Stimulated activated naive CD8-positive, alpha-beta T cell treated with anti-CD3 and anti-CD28 coated beads, Interleukin-15, amount 100 ng/mL, for 72 hours (primary cell): ENCODE data around the gene RGS19.

ENCODE experiments used
- ATAC-seq: fragments of 150-1000 bp; cut with Tn5 transposase; 2 replicates; pipeline ENCODE4 v1.10.0; 2021; ENCODE audit warnings: mild to moderate bottlenecking, moderate library complexity
- DNase-seq, 2 donors: peaks; one replicate each; pipeline ENCODE4 v3.0.0; 2021 to 2022
- H3K27ac Mint-ChIP-seq, 2 donors: one replicate each; pipeline ENCODE4 v1.8.0; 2022; ENCODE audit warnings: mild to moderate bottlenecking in 2 of 2, mixed read lengths in 2 of 2, moderate library complexity in 2 of 2
- H3K27me3 Mint-ChIP-seq: one replicate; pipeline ENCODE4 v1.8.0; 2022; ENCODE audit warnings: mixed read lengths
- H3K4me1 Mint-ChIP-seq: one replicate; pipeline ENCODE4 v1.8.0; 2022; ENCODE audit warnings: mild to moderate bottlenecking, mixed read lengths
- H3K4me3 Mint-ChIP-seq, 2 donors: one replicate each; pipeline ENCODE4 v1.8.0; 2022; ENCODE audit warnings: mild to moderate bottlenecking in 2 of 2, mixed read lengths in 2 of 2, moderate library complexity in 1 of 2
- H3K9me3 Mint-ChIP-seq, 2 donors: one replicate each; pipeline ENCODE4 v1.8.0; 2022; ENCODE audit warnings: mixed read lengths in 2 of 2

The RGS19 gene

DNA sequence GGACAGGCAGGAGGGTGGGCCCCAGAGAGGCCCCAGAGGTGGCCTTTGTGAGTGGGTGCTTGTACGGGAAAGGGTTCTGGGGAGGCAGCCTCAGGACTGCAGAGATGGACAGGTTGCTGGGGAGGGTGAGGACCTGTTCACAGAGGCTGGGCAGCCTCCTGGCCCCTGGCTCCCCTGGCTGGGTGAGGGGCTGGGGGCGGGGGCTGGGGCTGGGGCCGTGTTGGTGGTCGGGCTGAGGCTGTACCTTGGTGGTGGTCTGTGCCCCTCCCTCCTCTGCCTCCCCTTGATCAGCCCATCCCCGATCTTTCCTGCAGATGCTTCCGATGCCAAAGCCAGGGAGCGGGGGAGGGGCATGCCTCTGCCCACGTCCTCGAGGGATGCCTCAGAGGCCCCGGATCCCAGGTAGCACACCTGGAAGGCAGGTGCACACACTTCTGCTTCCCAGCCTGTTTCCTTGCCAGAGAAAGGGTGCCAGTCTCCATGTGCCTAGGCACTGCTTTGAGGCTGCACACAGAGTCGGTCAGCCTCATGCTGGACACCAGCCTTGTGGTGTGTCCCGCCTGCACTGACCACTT is 11.5 kb downstream of the RGS19 start:
- H3K4me3 Mint-ChIP-seq, result no peak overlapping the region
- ATAC-seq (no peak), DNase-seq (no peak)
- H3K27me3 Mint-ChIP-seq, result no peaks in the 10 kb centered on the region
- H3K27ac Mint-ChIP-seq, result peak overlapping the region in 1 of 2 donors; percentile 84
- H3K9me3 Mint-ChIP-seq, result no peaks in the 10 kb centered on the region
- H3K4me1 Mint-ChIP-seq, result peaks cover 76% of the 10 kb centered on the region

DNA sequence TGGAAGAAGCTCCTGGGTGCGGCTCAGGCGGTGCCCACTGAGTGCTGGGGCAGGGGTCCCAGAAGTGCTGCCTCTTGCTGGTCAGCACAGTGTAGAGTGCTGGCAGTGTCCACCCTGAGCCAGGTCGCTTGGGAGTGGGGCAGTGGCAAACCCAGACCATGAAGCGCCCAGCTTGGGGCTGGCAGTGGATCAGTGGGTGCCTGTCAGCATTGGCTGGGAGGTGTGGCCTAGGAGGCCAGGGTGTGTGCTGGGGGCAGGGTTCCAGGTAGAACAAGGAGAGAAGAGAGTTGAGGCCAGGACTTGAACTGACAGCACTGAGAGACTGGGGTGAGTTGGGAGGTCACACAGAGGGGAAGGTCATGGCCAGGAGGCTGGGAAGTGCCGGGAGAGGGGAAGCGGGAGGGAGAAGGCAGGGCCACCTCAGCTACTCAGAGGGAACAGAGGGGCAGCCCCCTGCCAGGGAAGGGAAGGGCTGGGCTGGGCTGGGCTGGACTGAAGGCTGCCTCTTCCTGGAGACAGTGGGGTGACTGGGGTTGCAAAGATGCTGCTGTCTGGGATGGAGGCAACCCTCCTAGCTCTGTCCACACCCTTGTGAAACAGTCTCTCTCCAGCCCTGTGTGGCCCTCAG is 12.2 kb downstream of the RGS19 start:
- DNase-seq (no peak), ATAC-seq (no peak)
- Mint-ChIP-seq H3K4me1 (peaks cover 77% of the 10 kb centered on the region), H3K27ac (peak overlapping the region in 1 of 2 donors; percentile 20), H3K27me3 (no peaks in the 10 kb centered on the region), H3K9me3 (no peaks in the 10 kb centered on the region), H3K4me3 (no peak overlapping the region)

DNA sequence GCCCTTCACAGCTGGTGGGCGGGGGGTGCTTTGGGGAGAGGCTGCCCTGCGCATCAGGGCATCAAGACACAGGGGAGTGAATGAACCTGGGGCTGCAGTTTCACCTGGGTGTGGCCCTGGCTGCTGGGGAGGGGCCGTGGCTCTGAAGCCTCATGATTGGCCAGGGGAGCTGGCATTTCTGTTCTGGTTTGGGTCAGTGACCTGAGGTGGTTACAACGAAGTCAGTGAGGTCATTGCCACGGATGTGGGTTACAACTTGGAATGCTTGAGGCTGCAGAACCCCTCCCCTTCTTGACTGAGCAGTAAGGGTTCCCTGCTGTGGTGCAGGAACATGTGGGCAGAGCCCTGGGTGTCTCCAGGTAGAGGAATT is 13.4 kb downstream of the RGS19 start:
- H3K27ac Mint-ChIP-seq, result peak overlapping the region in 1 of 2 donors; percentile 42
- DNase-seq (peak; percentile 62 to 86), ATAC-seq (peak; percentile 78)
- no peaks in the 10 kb centered on the region for H3K27me3 Mint-ChIP-seq
- no peaks in the 10 kb centered on the region for H3K9me3 Mint-ChIP-seq
- peaks cover 72% of the 10 kb centered on the region for H3K4me1 Mint-ChIP-seq
- peak overlapping the region; percentile 30 to 35 for H3K4me3 Mint-ChIP-seq

DNA sequence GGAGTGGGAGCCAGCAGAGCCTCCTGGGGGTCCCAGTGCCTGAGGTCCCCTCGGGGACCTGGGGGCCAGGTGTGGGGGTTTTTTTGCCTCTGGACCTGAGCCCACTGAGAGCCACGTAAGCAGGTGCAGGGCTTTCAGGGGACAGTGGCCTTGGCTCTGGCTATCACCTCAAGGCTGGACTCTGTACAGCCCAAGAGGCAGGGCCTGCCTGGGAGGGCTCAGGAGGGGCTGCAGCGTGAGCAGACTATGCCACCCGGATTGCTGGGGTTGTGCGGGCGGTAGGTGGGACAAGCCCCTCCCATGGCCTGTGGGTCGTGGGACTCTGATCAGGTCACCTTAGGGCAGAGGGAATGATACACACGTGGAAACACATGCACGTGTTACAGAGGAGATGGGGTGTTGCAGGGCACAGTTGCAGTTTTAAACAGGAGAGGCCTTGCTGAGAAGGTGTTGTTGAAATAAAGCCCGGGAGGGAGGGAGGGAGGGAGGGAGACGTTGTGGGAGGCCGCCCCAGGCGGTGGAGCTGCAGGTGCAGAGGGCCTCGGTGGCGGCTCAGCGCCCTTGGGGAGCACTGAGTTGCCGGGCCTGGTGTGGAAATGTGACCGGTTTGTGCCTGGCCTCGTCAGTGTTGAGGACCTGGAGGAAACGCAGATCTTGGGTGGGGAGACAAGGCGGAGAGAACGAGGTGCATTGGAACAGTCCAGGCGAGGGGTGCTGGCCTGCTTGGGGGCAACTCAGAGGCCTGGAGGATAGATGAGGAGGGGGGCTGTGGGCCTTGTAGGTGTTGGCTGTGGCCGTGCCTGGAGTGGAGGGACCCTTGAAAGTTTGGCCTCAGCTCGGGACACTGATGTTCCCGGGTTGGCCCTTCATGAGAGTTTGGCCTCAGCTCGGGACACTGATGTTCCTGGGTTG is 14.0 kb downstream of the RGS19 start:
- DNase-seq (no peak), ATAC-seq (no peak)
- peaks cover 72% of the 10 kb centered on the region for H3K4me1 Mint-ChIP-seq
- H3K9me3 Mint-ChIP-seq, result no peaks in the 10 kb centered on the region
- peak overlapping the region; percentile 35 to 36 for H3K4me3 Mint-ChIP-seq
- H3K27me3 Mint-ChIP-seq, result no peaks in the 10 kb centered on the region
- no peak overlapping the region for H3K27ac Mint-ChIP-seq

DNA sequence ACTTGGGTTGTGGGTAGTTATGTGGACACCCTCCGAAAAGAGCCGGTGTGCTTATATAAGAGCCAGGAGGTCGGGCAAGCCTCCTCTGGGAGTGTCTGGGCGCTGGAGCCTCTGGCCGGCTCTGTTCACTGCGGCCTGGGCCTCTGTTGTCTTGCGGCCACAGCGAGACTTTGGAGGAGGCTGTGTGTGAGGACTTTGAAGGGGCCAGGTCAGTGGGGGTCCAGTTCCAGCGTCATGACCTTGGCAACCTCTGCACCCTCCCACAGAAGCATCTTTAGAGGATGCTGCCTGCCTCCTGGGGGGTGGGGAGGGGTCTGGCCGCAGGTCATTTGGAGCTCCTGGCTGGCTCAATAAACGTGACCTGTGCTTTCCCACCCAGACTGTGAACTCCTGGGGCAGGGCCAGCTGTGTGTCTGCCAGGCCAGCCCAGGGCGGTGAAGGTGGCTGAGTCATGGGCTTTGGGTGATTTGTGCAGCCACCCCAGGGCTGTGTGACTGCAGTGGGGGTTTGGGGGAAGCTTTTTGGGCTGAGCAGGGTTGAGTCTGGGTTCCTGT is 15.1 kb downstream of the RGS19 start:
- Mint-ChIP-seq H3K4me3 (peak overlapping the region; percentile 86 to 92), H3K9me3 (no peaks in the 10 kb centered on the region), H3K27me3 (no peaks in the 10 kb centered on the region), H3K27ac (peak overlapping the region; percentile 74 to 89), H3K4me1 (peaks cover 72% of the 10 kb centered on the region)
- DNase-seq (no peak), ATAC-seq (no peak)

DNA sequence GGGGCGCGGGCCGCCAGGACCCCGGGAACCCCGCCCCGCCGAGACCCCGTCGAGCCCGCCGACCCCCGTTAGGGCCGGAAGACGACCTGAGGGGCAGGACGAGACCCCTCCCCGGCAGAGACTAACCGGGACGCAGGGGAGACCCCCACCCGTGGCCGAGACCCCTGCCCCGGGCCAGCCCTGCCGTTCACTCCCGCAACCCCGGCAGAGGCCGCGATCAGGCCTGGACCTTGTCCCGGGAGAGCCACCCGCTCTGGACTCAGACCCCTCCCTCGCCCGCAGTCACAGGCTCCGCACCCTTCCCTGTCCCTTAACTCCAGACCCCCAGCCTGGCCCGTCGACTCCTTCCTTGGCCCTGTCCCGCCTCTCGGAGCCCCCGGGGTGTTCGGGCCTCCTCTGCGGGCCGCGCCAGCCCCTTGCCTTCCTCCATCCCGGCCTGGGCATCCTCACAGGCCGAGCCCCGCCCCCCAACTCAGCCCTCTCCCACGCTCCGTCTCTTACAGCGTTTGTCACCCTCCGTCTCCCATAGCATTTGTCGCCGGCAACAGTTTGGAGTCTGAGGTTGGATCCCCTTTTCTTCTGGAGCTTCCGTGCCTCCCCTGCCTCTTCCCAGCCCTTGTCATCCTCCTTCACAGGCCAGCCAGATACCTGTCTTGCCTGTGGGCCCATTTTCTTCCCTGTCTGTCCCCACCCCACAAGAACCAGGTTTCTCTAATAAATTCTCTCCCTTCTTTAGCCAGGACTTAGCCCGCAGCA is 15.8 kb downstream of the RGS19 start:
- DNase-seq (peak in 1 of 2 donors; percentile 42), ATAC-seq (no peak)
- no peaks in the 10 kb centered on the region for H3K27me3 Mint-ChIP-seq
- peak overlapping the region; percentile 86 to 92 for H3K4me3 Mint-ChIP-seq
- H3K27ac Mint-ChIP-seq, result peak overlapping the region; percentile 89 to 91
- no peaks in the 10 kb centered on the region for H3K9me3 Mint-ChIP-seq
- H3K4me1 Mint-ChIP-seq, result peaks cover 72% of the 10 kb centered on the region

DNA sequence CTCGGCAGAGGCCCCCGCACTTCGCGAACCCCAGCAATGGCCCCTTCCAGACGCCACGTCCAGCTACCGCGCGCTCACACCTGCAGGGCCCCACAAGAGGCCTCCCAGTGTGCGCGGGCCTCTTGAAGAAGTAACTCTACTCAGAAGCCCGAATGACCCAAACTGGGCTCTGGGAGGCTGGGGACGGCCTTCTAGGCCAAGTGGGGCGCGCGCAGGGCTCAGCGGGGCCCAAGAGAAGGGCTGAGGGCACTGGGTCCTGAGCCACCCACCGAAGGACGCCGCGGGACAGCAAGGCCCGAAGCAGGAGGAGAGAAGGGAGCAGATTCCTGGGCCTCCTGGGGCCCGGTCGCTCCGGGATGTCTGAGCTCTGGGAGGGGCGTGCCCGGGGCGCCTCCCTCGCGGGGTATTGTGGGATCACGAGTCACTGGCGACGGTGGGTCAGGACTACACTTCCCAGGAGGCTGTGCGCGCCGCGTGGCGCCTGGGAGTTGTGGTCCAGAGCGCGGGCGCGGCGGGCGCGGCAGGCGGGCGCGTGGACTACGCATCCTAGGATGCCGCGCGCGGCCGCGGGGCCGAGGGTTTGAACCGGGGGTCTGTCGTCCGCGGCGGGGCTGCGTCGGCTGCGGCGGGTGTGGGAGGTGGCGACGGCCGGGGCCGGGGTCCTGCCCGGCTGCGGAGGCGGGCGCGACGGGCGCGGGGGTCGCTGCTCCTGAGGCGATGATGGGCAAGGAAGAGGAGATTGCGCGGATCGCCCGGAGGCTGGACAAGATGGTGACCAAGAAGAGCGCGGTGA is 16.5 kb downstream of the RGS19 start, which contains the start of gene TCEA2:
TCEA2 (plus strand) TSS at position 603 of the 793 bp plus-strand sequence; CDS start at position 718, 115 bp downstream.
- Mint-ChIP-seq H3K4me1 (peaks cover 72% of the 10 kb centered on the region), H3K27me3 (no peaks in the 10 kb centered on the region)

DNA sequence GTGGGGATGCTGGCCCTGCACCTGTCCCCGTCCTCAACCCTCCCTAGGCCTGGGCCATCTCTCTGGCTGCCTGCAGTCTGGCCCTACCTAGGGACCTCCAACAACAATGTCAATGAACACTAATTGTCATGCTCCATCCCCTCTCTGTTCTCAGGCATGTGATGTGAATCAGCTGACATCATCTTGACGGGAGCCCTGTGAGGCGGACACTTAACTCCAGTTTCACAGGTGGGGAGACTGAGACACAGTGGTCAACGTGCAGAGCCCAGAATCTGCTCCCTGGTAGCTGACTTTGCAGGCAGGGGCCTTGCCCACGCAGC is 17.1 kb downstream of the RGS19 start:
- Mint-ChIP-seq H3K27ac (no peak overlapping the region), H3K9me3 (no peaks in the 10 kb centered on the region), H3K4me3 (peak overlapping the region; percentile 86 to 92), H3K4me1 (peaks cover 72% of the 10 kb centered on the region), H3K27me3 (no peaks in the 10 kb centered on the region)
- DNase-seq, result no peak
- no peak for ATAC-seq

More for the DNA sequence above, 16.5 kb downstream of the RGS19 start, which contains the start of gene TCEA2:
- peak within 1 kb of the TSS; percentile 89 to 91 for H3K27ac Mint-ChIP-seq
- ATAC-seq, result peak; percentile 85
- H3K4me3 Mint-ChIP-seq, result peak within 1 kb of the TSS; percentile 86 to 92
- H3K9me3 Mint-ChIP-seq, result no peaks in the 10 kb centered on the region
- peak; percentile 87 to 94 for DNase-seq

DNA sequence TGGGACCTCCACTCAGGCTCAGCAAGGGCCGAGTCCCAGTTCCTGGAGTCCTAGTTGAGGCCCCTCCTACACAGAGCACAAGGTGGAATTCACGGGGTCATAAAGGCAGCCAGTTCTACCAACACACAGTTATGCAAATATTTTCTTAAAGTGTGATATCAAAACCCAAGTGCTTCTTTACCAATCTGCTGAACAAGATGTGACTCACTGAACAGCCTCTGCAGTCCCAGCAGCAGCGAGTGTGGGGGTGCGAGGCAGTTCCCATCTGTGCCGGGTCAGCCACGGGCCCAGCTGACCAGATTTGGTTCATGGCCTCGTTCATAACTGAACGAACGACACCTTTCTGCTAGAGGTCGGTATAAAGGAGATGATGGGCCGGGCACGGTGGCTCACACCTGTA is 20.8 kb downstream of the RGS19 start:
- peaks cover 69% of the 10 kb centered on the region for H3K4me1 Mint-ChIP-seq
- ATAC-seq, result no peak
- H3K27ac Mint-ChIP-seq, result no peak overlapping the region
- peak overlapping the region; percentile 28 to 89 for H3K4me3 Mint-ChIP-seq
- H3K27me3 Mint-ChIP-seq, result peaks cover 20% of the 10 kb centered on the region
- DNase-seq, result no peak
- no peaks in the 10 kb centered on the region for H3K9me3 Mint-ChIP-seq

DNA sequence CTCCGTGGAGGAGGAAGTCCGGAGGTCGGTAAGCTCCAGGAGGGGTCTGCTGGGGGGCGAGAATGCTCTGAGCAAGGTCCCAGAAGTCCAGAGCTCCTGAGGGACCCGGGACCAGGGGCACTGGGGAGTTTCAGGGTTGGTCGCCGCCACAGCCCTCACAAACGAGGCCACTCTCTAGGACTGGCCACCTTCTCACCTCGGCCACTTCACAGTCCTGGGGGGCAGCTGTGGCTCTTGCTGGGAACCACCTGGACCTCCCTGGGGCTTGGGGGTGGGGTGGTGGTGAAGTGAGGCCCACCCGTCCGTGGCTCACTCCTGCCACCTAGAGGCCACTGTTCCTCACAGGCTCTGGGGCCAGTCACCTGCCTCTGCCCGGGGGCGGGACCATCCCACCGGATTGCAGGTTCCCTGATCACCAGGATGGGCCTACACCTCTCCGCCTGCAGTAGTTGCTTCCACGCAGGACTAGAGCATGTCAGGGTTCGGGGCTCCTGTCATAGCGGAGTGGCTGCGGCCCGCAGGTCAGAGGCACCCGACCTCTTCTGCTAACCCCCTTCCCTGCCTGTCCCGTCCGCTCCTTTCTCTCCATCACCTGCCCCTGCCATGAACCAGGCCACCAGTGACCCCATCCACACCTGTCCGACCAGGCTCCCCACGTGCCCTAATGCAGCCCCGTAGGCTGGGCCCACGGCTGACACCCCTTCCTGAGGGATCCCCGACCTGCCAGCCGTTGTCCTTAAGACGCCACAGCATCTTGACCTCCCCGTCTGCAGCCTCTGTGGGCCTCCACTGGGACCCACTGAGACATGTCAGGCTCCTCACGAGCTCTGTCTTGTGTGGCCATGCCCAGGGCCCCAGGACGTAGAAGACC is 21.5 kb downstream of the RGS19 start:
- ATAC-seq, result peak; percentile 83
- H3K4me3 Mint-ChIP-seq, result peak overlapping the region; percentile 71 to 89
- H3K27me3 Mint-ChIP-seq, result peaks cover 27% of the 10 kb centered on the region
- H3K9me3 Mint-ChIP-seq, result no peaks in the 10 kb centered on the region
- peaks cover 73% of the 10 kb centered on the region for H3K4me1 Mint-ChIP-seq
- peak; percentile 80 to 83 for DNase-seq
- H3K27ac Mint-ChIP-seq, result peak overlapping the region; percentile 55 to 80

DNA sequence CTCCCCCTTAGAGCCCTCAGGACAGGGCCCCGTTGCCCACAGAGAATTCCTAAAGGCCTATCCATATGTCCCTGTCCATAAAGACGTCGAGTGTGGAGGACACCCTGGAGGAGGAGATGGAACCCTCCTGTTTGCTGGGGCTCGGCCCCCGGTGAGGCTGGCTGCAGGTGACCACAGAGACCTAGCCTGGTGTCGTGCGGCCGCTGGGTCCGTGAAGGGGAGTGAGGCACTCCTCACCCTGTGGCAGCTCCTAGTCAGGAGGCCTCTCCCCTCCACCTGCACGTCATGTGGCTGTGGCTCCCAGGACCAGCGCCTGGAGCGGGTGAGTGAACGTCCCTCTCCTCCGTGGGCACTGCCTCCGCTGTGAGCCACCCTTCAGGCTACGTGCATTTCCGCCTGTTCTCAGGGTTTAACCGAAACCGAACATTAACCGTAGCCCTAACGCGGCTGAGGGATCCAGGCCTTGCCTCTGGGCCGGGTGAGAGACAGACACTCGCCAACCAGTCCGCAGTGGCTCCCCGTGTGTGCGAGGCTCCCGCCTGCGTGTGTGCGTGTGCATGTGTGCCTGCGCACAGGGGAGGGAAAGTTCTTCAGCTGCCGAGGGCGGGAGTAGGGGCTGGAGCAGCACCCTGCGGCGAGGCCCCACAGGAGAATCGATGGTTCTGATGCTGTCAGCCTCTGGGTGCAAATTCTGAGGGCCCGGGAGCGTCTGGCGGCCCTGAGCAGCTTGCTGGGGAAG is 22.3 kb downstream of the RGS19 start:
- Mint-ChIP-seq H3K4me1 (peaks cover 65% of the 10 kb centered on the region), H3K4me3 (peak overlapping the region; percentile 71 to 89), H3K27me3 (peaks cover 35% of the 10 kb centered on the region), H3K9me3 (no peaks in the 10 kb centered on the region), H3K27ac (peak overlapping the region in 1 of 2 donors; percentile 80)
- ATAC-seq (peak; percentile 61), DNase-seq (peak in 1 of 2 donors; percentile 45)

DNA sequence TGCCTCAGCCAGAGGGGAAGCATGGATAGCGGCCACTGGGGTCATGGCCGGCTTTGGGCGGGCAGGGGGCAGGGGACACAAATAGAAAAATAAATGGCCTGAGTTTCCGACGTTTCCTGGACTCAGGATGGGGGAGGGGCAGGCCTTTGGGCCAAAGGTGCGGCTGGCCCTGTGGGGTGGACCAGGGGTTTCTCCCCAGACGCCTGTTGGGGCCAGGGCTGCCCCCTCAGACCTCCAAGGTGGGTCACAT is 22.8 kb downstream of the RGS19 start:
- H3K4me1 Mint-ChIP-seq, result peaks cover 63% of the 10 kb centered on the region
- H3K9me3 Mint-ChIP-seq, result no peaks in the 10 kb centered on the region
- DNase-seq (no peak), ATAC-seq (no peak)
- H3K4me3 Mint-ChIP-seq, result no peak overlapping the region
- H3K27ac Mint-ChIP-seq, result peak overlapping the region in 1 of 2 donors; percentile 27
- peaks cover 40% of the 10 kb centered on the region for H3K27me3 Mint-ChIP-seq

DNA sequence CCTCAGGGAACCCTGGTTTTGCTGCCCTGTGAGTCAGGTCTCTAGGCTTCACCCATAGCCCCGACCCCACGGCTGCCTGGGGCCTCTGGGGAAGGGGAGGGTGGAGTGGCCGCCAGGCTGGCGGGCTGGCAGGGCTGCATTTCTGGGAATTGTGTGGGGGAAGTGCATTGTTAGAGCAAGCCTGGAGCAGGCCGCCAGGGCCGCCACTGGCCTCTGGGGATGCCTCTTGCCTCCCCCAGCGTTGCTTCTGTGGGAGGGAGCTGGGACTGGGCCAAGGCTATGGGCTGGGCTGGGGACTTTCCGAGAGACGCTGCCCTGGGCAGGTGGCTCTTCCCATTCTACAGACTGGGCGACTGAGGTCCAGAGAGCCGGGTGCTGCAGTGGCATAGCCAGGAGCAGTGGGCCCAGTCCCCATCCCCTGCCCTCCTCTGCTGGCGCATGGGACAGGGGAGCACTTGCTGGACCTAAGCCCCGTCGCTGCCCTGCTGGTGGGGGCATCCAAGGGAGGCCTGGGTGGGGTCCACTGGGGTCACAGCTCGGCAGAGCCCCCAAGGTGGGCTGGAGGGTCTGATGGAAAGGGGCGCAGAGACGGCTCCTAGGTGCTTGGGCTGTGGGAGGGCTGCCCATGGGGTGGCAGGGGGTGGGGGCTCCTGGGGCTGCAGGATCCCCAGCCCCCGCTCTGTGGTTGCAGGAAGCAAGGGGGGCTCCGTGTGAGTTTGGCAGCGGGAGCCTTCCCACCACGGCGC is 23.3 kb downstream of the RGS19 start:
- DNase-seq (no peak), ATAC-seq (no peak)
- Mint-ChIP-seq H3K4me1 (peaks cover 63% of the 10 kb centered on the region), H3K27me3 (peaks cover 45% of the 10 kb centered on the region), H3K9me3 (no peaks in the 10 kb centered on the region), H3K27ac (no peak overlapping the region), H3K4me3 (peak overlapping the region in 1 of 2 donors; percentile 21)
